GM12891 (cell line): ENCODE data around the gene TNFRSF8.

Experiments used
- PAX5 ChIP-seq: IDR thresholded peaks from 2 replicates; pipeline ENCODE4 v1.6.1; 2011; ENCODE audit warnings: low read length, moderate library complexity, mild to moderate bottlenecking; ENCODE audit not compliant: insufficient read depth, severe bottlenecking
- POLR2A ChIP-seq: IDR thresholded peaks from 2 replicates; pipeline ENCODE4 v1.6.1; 2011; ENCODE audit warnings: low read depth, low read length, control low read depth
- POLR2AphosphoS5 ChIP-seq: IDR thresholded peaks from 2 replicates; pipeline ENCODE4 v1.6.1; 2011; ENCODE audit warnings: low read depth, low read length, control low read depth
- SPI1 ChIP-seq: IDR thresholded peaks from 2 replicates; pipeline ENCODE4 v1.6.1; 2011; ENCODE audit warnings: low read depth, low read length, control low read depth
- TAF1 ChIP-seq: IDR thresholded peaks from 2 replicates; pipeline ENCODE4 v1.6.1; 2011; ENCODE audit warnings: low read depth, low read length, control low read depth

DNA sequence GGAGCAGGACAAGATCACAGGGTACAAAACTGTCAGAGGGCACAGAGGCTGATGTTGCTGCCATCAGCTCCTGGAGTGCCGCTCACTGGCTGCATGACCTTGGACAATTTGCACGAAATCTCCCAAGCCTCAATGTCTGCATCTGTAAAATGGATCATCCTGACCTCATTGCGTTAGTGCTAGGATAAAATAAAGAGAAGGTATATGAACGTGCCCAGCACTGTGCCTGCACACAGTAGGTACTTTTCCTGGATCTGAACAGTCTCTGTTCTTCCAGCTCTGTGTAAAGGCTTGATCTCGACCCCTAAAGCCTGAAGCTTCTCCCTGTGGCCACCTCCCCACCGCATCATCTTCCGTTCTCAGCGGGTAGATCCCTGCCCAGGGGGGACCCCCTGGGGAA is 116.6 kb downstream of the TNFRSF8 start:
- no peak for TF ChIP-seq POLR2A
- no peak for TF ChIP-seq POLR2AphosphoS5
- TF ChIP-seq TAF1 = no peak
- no peak for TF ChIP-seq PAX5
- TF ChIP-seq SPI1 = no peak
